ENCODE data around the gene HOOK2. TPM values are rescaled to one million over a fixed set of nuclear protein-coding genes. Genes with fewer than 3 reads are reported as not detected.

Gene HOOK2
- polyA plus RNA-seq, 3 donors, result 0.55 to 28.6 (median 1.1) TPM

GRCh38 chr19:12783849-12784393 lies 8.6 kb upstream of the HOOK2 start:
- H3K27me3 ChIP-seq (ENCODE audit: control insufficient read depth in 2 of 2, insufficient read depth in 2 of 2, low read length in 2 of 2), result no peaks in the 10 kb centered on the region
- no peak overlapping the region for H2AFZ ChIP-seq (ENCODE audit: insufficient read depth, low read depth, low read length, poor library complexity, severe bottlenecking)
- H3K36me3 Mint-ChIP-seq, result peaks cover 0 to 1% of the 10 kb centered on the region in 2 donors
- peak overlapping the region; percentile 86 to 88 for H3K4me3 Mint-ChIP-seq
- H3K27ac Mint-ChIP-seq, result no peak overlapping the region
- H3K4me1 Mint-ChIP-seq, result peaks cover 45% of the 10 kb centered on the region
- WGBS (ENCODE audit: insufficient coverage), result 63% methylated on average over 12 of the region's 19 CpGs
- no peaks in the 10 kb centered on the region for H3K36me3 ChIP-seq (replicated peaks in 1 of 2; ENCODE audit: control insufficient read depth in 1 of 2, insufficient read depth in 2 of 2, low read length in 2 of 2)
- H3K4me3 ChIP-seq (replicated peaks in 1 of 3; ENCODE audit: low read depth in 2 of 3, low read length in 3 of 3), result peak overlapping the region in 1 of 3 experiments; percentile 100
- intact Hi-C loops (cut with micrococcal nuclease), result loop anchor here (10.0 kb wide), 1 partner anchor 1061 kb away; no protein-coding TSS in a partner anchor
- peaks cover 32% of the 10 kb centered on the region for H3K79me2 ChIP-seq (ENCODE audit: insufficient read depth, low read length)
- peaks cover 87 to 91% of the 10 kb centered on the region in 2 donors for H3K4me1 ChIP-seq (ENCODE audit: control insufficient read depth in 1 of 2, insufficient read depth in 2 of 2, low read length in 2 of 2)
- peak overlapping the region; percentile 95 to 100 for H3K27ac ChIP-seq (ENCODE audit: low read depth in 1 of 2, low read length in 2 of 2)
- no peaks in the 10 kb centered on the region for H4K20me1 ChIP-seq (ENCODE audit: insufficient read depth, low read length)
- no peaks in the 10 kb centered on the region for H3K9me3 ChIP-seq (replicated peaks in 1 of 2; ENCODE audit: control insufficient read depth in 1 of 2, insufficient read depth in 1 of 2, low read length in 2 of 2)
- peak overlapping the region; percentile 76 for H3K4me2 ChIP-seq (replicated peaks; ENCODE audit: extremely low read depth, low read length, poor library complexity, severe bottlenecking)
- DNase-seq, result peak; percentile 55 to 71 (median 69)
- peaks cover 0 to 5% (median 4%) of the 10 kb centered on the region in 3 donors for H3K27me3 Mint-ChIP-seq (ENCODE audit: low read depth in 3 of 3)
- peak overlapping the region; percentile 94 for H3K9ac ChIP-seq (ENCODE audit: insufficient read depth, low read length, poor library complexity, severe bottlenecking)
- no peak for TF ChIP-seq CTCF (IDR thresholded peaks at IDR 0.05)
- H3K9me3 Mint-ChIP-seq, result no peaks in the 10 kb centered on the region

- no peaks in the 10 kb centered on the region for H3K27me3 ChIP-seq (ENCODE audit: control insufficient read depth in 2 of 2, insufficient read depth in 2 of 2, low read length in 2 of 2)
- H3K27ac ChIP-seq (ENCODE audit: low read depth in 1 of 2, low read length in 2 of 2), result peak overlapping the region; percentile 95 to 100
- Mint-ChIP-seq H3K4me3 (peak overlapping the region; percentile 86 to 88), H3K27ac (no peak overlapping the region), H3K27me3 (ENCODE audit: low read depth in 3 of 3) (peaks cover 0 to 6% (median 3%) of the 10 kb centered on the region in 3 donors), H3K4me1 (peaks cover 48% of the 10 kb centered on the region), H3K9me3 (no peaks in the 10 kb centered on the region), H3K36me3 (no peaks in the 10 kb centered on the region)
- H3K9ac ChIP-seq (ENCODE audit: insufficient read depth, low read length, poor library complexity, severe bottlenecking), result peak overlapping the region; percentile 94
- no peaks in the 10 kb centered on the region for H3K9me3 ChIP-seq (replicated peaks in 1 of 2; ENCODE audit: control insufficient read depth in 1 of 2, insufficient read depth in 1 of 2, low read length in 2 of 2)
- peak overlapping the region; percentile 7 to 100 (median 59) for H3K4me3 ChIP-seq (replicated peaks in 1 of 3; ENCODE audit: low read depth in 2 of 3, low read length in 3 of 3)
- no peak overlapping the region for H2AFZ ChIP-seq (ENCODE audit: insufficient read depth, low read depth, low read length, poor library complexity, severe bottlenecking)
- H3K4me2 ChIP-seq (replicated peaks; ENCODE audit: extremely low read depth, low read length, poor library complexity, severe bottlenecking), result peak overlapping the region; percentile 76
- TF ChIP-seq CTCF (IDR thresholded peaks at IDR 0.05), result no peak
- H3K36me3 ChIP-seq (replicated peaks in 1 of 2; ENCODE audit: control insufficient read depth in 1 of 2, insufficient read depth in 2 of 2, low read length in 2 of 2), result no peaks in the 10 kb centered on the region
- H3K4me1 ChIP-seq (ENCODE audit: control insufficient read depth in 1 of 2, insufficient read depth in 2 of 2, low read length in 2 of 2), result peaks cover 87 to 91% of the 10 kb centered on the region in 2 donors
- no peaks in the 10 kb centered on the region for H4K20me1 ChIP-seq (ENCODE audit: insufficient read depth, low read length)
- DNase-seq, result no peak
- WGBS (ENCODE audit: insufficient coverage), result 23% methylated on average over 4 of the region's 16 CpGs
- intact Hi-C loops (cut with micrococcal nuclease), result loop anchor here (10.0 kb wide), 1 partner anchor 1061 kb away; no protein-coding TSS in a partner anchor
- peaks cover 32% of the 10 kb centered on the region for H3K79me2 ChIP-seq (ENCODE audit: insufficient read depth, low read length)
Measured at GRCh38 chr19:12783291-12783848, 8.0 kb upstream of the HOOK2 start.

Data from CD14-positive monocyte (primary cell).